Stimulated activated naive CD8-positive, alpha-beta T cell treated with anti-CD3 and anti-CD28 coated beads, Interleukin-15, Interleukin-2, amounts not matched to agents 100 ng/mL and 50 ng/mL, for 24 hours (primary cell): ENCODE data around the gene RERE.
A peak's percentile ranks its signal among the peaks of the same experiment; 100 is the strongest.

ENCODE experiments used
- H3K27ac Mint-ChIP-seq: one replicate; pipeline ENCODE4 v1.8.0; 2021; ENCODE audit warnings: mild to moderate bottlenecking, mixed read lengths
- H3K27me3 Mint-ChIP-seq: one replicate; pipeline ENCODE4 v1.8.0; 2021; ENCODE audit warnings: mixed read lengths
- H3K36me3 Mint-ChIP-seq: one replicate; pipeline ENCODE4 v1.8.0; 2021; ENCODE audit warnings: low read depth, mixed read lengths
- H3K4me1 Mint-ChIP-seq: one replicate; pipeline ENCODE4 v1.8.0; 2021; ENCODE audit warnings: low read depth, mixed read lengths
- H3K4me3 Mint-ChIP-seq: one replicate; pipeline ENCODE4 v1.8.0; 2021; ENCODE audit warnings: mild to moderate bottlenecking, mixed read lengths
- H3K9me3 Mint-ChIP-seq: one replicate; pipeline ENCODE4 v1.8.0; 2021; ENCODE audit warnings: mixed read lengths

Gene RERE

DNA sequence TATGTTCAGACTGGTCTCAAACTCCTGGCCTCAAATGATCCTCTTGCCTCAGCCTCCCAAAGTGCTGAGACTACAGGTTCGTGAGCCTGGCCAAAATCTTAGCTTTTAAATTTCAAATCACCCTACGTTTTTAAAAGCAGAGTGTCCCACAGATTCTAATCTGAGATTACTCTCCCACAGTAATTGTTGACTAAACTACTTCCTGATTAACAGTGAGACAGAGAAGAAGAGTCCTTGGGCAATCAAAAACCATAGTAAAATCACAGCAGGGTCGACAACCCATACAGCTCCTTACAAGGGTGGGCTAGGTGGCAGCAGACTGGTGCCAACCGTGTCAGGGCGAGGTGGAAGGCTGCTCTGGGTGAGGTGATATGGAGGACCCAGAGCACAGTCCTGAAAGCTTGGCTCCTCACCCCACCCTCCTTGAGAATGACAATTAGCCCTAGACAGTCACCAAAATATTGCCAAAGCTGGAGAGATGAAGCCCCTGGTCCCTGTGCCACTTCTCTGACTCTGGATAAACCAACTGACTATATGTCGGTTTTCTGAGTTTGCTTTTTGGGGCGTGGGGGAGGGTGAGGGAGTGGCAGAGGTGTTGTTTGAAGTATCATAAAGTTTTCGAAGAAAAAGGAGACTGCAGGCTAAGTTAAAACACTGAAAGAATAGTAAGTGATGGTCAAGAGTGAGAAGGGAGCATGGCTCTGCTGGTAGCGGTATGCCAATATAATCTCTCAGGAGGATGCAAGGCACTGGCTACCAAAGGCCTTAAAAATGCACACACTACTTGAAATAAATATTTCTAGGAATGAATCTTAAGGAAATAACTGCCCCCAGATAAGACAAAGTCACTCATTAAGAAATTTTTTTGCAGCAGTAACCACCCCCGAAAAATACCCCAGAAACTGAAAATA lies 412.7 kb downstream of the RERE start:
- Mint-ChIP-seq H3K4me3 (no peak overlapping the region), H3K36me3 (peaks cover 28% of the 10 kb centered on the region), H3K27ac (no peak overlapping the region), H3K9me3 (no peaks in the 10 kb centered on the region), H3K27me3 (no peaks in the 10 kb centered on the region), H3K4me1 (peaks cover 36% of the 10 kb centered on the region)

DNA sequence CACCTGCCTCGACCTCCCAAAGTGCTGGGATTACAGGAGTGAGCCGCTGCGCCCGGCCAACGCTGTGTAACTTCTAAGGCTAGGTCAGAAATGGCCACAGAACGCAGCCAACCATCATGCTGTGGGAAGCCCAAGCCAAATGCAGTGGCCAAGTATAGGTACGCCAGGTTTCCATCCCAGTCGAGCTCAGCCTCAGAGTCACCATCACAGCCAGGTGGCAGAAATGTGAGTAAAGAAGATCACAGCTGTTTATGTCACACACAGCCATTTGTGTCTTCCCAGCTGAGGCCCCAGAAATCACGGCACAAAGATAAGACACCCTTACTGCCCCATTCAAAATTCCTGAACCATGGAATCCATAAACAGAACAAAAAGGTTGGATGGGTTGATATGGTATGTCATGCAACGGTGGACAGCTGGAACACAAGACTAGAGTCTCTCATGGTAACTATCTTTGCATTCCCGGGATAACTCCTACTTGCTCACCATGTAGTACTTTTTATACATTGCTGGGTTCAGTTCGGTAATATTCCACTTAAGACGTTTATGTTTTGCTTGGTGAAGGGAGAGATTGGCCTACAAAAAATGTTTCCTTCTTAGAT lies 415.2 kb downstream of the RERE start:
- Mint-ChIP-seq H3K36me3 (peaks cover 36% of the 10 kb centered on the region), H3K9me3 (peaks cover 4% of the 10 kb centered on the region), H3K4me3 (no peak overlapping the region), H3K27ac (peak overlapping the region; percentile 49), H3K4me1 (peaks cover 35% of the 10 kb centered on the region), H3K27me3 (no peaks in the 10 kb centered on the region)

DNA sequence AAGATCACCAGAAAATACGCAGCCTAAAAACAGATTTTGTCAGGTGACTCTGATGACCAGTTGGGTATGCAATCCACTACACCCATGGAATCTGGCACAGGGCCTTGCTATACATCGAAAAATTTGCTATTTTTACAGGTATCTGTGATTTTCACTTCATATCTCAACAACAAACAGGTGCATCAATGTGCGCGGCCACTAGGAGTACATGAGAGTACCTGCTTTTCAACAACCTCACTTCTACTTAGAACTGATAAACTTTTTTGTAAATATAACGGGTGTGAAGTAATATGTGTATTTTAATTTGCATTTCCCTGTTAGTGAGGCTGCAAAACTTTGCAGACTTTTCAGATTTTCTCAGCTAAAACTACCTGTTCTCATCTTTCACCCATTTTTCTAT lies 418.8 kb downstream of the RERE start:
- Mint-ChIP-seq H3K9me3 (peaks cover 4% of the 10 kb centered on the region), H3K4me3 (no peak overlapping the region), H3K4me1 (peaks cover 58% of the 10 kb centered on the region), H3K36me3 (peaks cover 34% of the 10 kb centered on the region), H3K27me3 (no peaks in the 10 kb centered on the region), H3K27ac (no peak overlapping the region)

DNA sequence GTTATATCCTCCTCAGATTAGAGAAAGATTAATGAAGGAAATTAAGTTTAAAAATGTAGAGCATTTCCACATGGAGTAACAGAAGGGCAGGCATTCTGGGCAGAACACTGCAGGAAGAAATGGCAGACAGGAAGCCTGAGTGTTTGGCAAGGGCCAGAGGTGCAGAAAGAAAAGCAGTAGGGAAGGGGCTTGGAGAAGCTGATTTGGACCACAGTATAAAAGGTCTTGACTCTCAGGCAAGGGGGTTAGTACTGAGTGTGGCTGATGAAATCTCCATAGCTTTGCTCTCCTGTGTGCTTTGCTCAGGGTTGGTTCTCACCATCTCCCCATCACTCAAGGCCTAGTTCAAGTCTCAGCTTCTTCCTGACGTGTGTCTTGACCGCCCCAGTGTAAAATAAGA lies 419.4 kb downstream of the RERE start:
- Mint-ChIP-seq H3K4me1 (peaks cover 63% of the 10 kb centered on the region), H3K9me3 (peaks cover 4% of the 10 kb centered on the region), H3K4me3 (no peak overlapping the region), H3K27ac (peak overlapping the region; percentile 61), H3K27me3 (no peaks in the 10 kb centered on the region), H3K36me3 (peaks cover 38% of the 10 kb centered on the region)

DNA sequence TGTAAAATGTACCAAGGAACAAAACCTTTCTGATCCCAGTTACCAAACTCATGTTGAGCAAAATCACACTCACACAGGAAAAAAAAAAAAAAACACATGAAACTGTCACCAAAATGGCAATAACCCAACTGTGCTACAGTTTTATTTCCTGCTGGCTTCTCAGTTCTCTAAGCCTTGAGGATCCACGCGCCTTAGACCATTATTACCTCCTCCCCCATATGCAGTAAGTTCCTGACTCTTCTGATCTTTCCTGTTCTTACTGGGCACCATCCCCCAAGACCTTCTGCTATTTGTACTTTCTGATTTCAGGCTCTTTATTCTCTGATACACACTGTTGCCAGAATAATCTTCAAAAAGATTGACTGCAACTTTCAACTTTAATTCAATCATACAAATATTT lies 419.9 kb downstream of the RERE start:
- peaks cover 4% of the 10 kb centered on the region for H3K9me3 Mint-ChIP-seq
- H3K4me1 Mint-ChIP-seq = peaks cover 68% of the 10 kb centered on the region
- no peaks in the 10 kb centered on the region for H3K27me3 Mint-ChIP-seq
- peak overlapping the region; percentile 61 for H3K27ac Mint-ChIP-seq
- peak overlapping the region; percentile 18 for H3K4me3 Mint-ChIP-seq
- H3K36me3 Mint-ChIP-seq = peaks cover 39% of the 10 kb centered on the region

DNA sequence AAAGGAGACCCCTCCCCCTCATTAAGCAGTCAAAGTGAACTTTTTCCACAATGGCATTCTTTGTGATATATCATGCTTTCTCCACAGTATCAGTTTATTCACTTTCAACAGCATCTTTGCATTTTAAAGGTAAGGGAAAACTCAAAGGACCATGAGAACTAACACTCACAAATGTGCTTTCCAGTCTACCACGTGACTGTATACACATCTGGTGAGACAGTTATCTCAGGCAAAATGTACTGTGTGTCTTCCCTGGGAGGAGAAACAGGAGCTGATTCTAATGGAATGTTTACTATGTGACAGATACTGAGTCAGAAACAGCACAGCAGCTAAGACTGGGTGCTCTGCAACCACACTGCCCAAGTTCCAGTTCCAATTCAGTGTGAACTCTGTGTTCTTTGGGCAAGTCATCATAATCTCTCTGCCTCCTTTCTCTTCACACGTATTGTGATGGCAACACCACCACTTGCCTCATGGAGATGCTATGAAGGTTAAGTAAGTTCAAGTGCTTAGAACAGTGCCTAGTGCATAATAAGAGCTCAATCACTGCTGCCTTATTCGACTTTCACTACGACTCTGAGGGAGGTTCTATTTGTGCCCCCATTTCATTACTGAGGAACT lies 420.5 kb downstream of the RERE start:
- peak overlapping the region; percentile 61 for H3K27ac Mint-ChIP-seq
- no peaks in the 10 kb centered on the region for H3K27me3 Mint-ChIP-seq
- peaks cover 4% of the 10 kb centered on the region for H3K9me3 Mint-ChIP-seq
- H3K4me1 Mint-ChIP-seq = peaks cover 74% of the 10 kb centered on the region
- H3K36me3 Mint-ChIP-seq = peaks cover 37% of the 10 kb centered on the region
- H3K4me3 Mint-ChIP-seq = peak overlapping the region; percentile 18

DNA sequence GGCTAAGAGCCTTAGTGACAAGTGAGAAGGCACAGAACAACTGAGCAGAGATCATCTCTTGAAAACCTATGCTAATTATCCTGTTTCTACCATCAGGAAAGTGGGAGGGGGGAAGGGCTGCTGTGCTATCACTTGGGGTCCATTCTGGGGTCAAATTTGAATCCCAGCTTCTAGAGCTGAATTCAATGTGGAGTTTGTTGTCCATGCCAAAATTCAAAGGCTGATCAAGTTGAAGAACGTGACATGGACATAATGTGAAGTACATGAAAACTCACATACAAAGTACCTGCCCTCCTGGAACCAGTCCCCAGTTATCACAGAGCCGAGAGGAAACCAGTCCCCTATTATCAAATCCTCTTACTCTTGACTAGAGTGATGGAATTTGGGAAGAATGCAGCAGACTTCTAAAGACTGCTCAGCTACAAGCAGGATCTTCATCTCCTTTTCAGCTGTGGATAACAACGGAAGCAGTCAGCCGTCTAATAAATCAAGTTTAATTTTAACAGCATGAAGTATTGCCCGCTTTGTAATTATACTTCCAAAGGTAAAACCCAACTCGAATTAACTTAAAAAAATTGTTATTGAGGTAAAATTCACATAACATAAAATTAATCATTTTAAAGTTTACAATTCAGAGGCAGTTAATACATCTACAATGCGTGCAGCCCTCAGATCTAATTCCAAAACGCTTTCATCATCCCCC lies 421.2 kb downstream of the RERE start:
- H3K27me3 Mint-ChIP-seq = no peaks in the 10 kb centered on the region
- H3K4me1 Mint-ChIP-seq = peaks cover 77% of the 10 kb centered on the region
- H3K4me3 Mint-ChIP-seq = peak overlapping the region; percentile 75
- H3K36me3 Mint-ChIP-seq = peaks cover 37% of the 10 kb centered on the region
- peaks cover 4% of the 10 kb centered on the region for H3K9me3 Mint-ChIP-seq
- peak overlapping the region; percentile 92 for H3K27ac Mint-ChIP-seq

DNA sequence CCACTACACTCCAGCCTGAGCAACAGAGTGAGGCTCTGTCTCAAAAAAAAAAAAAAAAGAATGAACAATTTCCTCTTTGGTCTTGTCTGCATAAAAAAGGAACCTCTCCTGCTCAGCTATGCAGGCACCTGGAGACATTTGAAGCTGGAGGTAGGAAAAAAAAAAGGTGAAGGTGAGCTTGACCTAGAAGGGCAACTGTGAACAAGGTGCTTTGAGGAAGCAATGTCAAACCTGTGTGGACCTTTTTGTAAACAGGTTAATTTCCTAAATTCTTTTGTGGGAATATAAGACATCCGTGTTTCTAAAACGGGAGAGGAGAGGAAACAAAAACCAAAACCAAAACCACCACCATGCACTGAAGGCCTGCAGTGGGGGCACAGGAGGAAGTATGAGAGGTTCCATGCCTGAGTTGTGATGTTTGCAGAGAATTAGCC lies 422.0 kb downstream of the RERE start:
- H3K4me3 Mint-ChIP-seq = peak overlapping the region; percentile 75
- peaks cover 84% of the 10 kb centered on the region for H3K4me1 Mint-ChIP-seq
- H3K36me3 Mint-ChIP-seq = peaks cover 43% of the 10 kb centered on the region
- peak overlapping the region; percentile 92 for H3K27ac Mint-ChIP-seq
- H3K9me3 Mint-ChIP-seq = peaks cover 4% of the 10 kb centered on the region
- no peaks in the 10 kb centered on the region for H3K27me3 Mint-ChIP-seq

DNA sequence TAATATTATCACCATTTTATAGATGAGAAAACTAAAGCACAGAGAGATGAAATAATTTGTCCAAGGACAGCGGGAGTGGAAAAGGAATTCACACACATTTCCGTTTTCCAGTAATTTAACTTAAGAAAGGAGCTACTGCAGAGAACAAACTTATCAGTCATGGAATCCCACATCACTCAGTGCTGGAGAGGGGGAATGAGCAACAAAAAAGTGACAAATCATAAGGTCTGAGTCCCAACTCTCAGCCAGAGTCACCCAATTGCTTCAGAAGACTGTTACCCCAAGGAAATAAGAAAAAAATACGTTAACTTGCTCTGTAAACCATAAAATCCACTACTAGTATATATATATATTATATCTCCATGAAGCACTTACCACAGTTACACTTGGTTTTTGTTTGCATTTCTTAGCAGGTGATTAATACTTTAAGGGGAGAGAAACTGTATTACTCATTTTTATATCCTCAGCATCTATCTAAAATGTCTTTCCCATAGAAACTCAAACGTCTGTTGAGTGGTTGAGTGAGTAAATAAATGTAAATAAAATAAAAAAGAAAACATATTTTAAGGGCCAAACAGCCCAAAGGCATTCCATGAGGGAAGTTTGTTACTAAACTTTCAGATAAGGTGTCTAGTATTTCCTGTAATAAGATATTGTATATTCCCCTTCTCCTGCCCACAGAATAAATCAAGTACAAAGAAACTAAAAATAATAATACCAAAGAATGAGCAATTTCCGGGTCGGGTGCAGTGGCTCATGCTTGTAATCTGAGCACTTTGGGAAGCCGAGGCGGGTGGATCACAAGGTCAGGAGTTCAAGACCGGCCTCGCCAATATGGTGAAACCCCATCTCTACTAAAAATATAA lies 422.8 kb downstream of the RERE start:
- peaks cover 47% of the 10 kb centered on the region for H3K36me3 Mint-ChIP-seq
- peak overlapping the region; percentile 75 for H3K4me3 Mint-ChIP-seq
- peaks cover 4% of the 10 kb centered on the region for H3K9me3 Mint-ChIP-seq
- no peaks in the 10 kb centered on the region for H3K27me3 Mint-ChIP-seq
- H3K27ac Mint-ChIP-seq = peak overlapping the region; percentile 92
- H3K4me1 Mint-ChIP-seq = peaks cover 91% of the 10 kb centered on the region

DNA sequence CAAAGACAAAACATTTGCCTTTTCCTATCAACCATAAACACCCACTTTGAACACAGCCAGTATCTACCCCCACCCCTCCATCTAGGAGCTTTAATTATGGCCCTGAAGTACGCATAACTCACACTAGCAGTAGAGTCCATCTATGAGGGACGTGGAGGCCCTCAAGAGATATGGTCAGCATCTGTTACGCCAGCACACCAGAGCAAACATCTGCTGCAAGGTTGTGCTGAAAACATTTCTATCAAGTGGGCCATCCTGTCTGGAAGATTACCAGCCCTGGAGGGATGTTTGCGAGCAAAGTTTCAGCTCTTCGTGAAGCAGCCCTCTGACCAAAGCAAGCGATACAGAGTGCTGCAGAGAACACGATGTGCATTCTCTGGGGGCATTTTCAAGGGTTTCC lies 424.9 kb downstream of the RERE start:
- H3K4me1 Mint-ChIP-seq = peaks cover 79% of the 10 kb centered on the region
- peaks cover 39% of the 10 kb centered on the region for H3K36me3 Mint-ChIP-seq
- H3K27me3 Mint-ChIP-seq = no peaks in the 10 kb centered on the region
- H3K9me3 Mint-ChIP-seq = no peaks in the 10 kb centered on the region
- H3K27ac Mint-ChIP-seq = no peak overlapping the region
- H3K4me3 Mint-ChIP-seq = no peak overlapping the region

DNA sequence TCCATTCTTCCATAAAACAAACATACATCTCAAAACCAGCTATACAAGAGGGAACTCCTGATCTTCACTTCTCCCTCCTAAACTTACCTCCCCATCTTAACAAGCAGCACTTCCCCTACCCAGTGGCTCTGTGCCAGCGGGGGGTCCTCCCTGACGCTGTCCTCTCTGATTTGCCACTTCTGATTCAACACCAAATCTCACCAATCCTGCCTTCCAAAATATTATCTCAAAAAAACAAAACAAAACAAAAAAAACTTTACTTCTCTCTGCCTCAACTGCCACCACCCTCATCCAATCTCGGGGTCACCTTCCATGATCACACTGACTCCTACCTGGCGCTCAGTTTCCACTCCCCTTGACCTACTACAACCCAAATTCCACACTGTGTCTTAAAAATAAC lies 426.7 kb downstream of the RERE start:
- Mint-ChIP-seq H3K36me3 (peaks cover 41% of the 10 kb centered on the region), H3K4me1 (peaks cover 69% of the 10 kb centered on the region), H3K27ac (no peak overlapping the region), H3K9me3 (no peaks in the 10 kb centered on the region), H3K4me3 (no peak overlapping the region), H3K27me3 (no peaks in the 10 kb centered on the region)

DNA sequence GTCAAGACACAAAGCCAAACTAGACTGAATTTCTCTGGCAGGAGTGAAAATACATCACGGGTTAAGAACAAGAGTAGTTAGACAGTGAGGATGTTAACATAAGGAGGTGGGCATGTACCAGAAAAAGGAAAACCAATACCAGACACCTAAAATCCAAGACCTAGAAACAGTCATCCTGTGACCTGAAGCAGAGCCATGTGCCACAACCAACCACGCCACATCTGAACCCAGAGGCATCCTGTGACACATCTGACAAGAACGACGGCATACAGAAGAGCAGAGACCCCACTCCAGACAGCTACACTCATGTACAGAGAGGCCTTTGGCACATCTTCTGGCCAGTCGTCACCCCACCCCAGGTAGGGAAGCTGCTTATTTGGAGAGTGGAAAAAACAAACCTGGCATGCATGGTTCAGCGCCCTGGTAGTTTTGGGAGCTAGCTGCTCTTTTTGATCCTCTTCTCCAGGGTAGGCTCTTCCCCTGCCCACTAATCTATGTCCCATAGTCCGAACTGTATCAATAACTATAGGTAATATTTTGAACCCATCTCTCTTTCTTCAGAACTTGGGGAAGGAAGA lies 427.4 kb downstream of the RERE start:
- Mint-ChIP-seq H3K9me3 (no peaks in the 10 kb centered on the region), H3K27ac (peak overlapping the region; percentile 64)

DNA sequence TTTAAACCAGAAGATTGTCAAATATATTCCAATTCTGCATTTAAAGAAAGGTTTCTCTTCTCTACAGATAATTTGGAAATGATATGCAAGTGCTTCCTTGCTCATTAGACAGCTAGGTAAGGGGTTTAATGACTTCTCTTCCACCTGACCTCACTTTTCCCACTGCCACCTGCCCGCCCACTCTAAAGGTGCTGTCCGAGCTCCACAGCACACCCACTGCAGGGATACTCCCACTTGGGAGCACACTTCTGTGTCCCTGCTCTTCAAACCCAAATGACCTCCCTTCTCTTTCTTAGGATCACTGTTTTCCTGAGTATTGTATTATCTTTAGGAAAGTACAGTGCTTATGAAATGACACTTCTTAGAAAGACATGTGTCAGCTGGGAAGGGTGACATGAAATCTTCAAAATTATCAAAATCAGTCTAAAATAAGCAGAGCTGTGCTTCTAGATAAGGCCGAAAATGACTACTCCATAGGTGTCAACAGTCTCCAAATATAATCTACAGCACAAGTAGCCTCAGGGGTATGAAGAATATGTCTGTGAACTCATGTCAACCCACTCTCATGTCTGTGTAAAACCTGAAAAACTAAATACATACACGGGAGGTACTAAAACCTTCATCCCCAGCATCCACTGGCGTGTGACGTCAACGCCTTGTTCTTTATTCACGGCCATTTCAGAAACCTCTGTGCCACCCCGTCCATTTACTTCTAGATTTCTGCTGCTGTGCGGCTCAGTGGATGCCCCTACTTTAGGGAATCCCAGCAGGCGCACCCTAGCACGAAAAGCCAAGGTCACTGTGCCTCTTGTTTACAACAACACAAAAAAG lies 428.5 kb downstream of the RERE start:
- Mint-ChIP-seq H3K27me3 (no peaks in the 10 kb centered on the region), H3K27ac (peak overlapping the region; percentile 0), H3K36me3 (peaks cover 41% of the 10 kb centered on the region), H3K4me1 (peaks cover 66% of the 10 kb centered on the region), H3K9me3 (no peaks in the 10 kb centered on the region), H3K4me3 (no peak overlapping the region)

More for the DNA sequence above, 427.4 kb downstream of the RERE start:
- Mint-ChIP-seq H3K4me3 (no peak overlapping the region), H3K4me1 (peaks cover 66% of the 10 kb centered on the region), H3K36me3 (peaks cover 41% of the 10 kb centered on the region), H3K27me3 (no peaks in the 10 kb centered on the region)
